HL-60 (cell line): Measurements from ENCODE around the gene ITPRID1.

ENCODE experiments used
- DNase-seq, 2 experiments: peaks; one replicate each; pipeline ENCODE4 v3.0.0-alpha.2; 2010 to 2020; ENCODE audit warnings: low read depth in 1 of 2, low spot score in 1 of 2
- H3K27ac ChIP-seq: fragments of 250-450 bp; sonication (Bioruptor Pico); replicated peaks from 2 replicates; pipeline ENCODE4 v1.5.1; 2020; ENCODE audit warnings: mild to moderate bottlenecking, moderate library complexity
- H3K27me3 ChIP-seq: fragments of 250-450 bp; sonication (Bioruptor Pico); 2 replicates; pipeline ENCODE4 v1.5.1; 2021; ENCODE audit warnings: mild to moderate bottlenecking, moderate library complexity; ENCODE audit not compliant: insufficient read depth, poor library complexity, severe bottlenecking
- H3K4me3 ChIP-seq: replicated peaks from 2 replicates; pipeline ENCODE4 v1.5.1; 2011; ENCODE audit warnings: mild to moderate bottlenecking, control low read depth, low read length; ENCODE audit not compliant: insufficient read depth
- SPI1 ChIP-seq: IDR thresholded peaks from 2 replicates; pipeline ENCODE4 v1.6.1; 2012; ENCODE audit warnings: low read depth, mild to moderate bottlenecking, borderline replicate concordance

Gene ITPRID1

DNA sequence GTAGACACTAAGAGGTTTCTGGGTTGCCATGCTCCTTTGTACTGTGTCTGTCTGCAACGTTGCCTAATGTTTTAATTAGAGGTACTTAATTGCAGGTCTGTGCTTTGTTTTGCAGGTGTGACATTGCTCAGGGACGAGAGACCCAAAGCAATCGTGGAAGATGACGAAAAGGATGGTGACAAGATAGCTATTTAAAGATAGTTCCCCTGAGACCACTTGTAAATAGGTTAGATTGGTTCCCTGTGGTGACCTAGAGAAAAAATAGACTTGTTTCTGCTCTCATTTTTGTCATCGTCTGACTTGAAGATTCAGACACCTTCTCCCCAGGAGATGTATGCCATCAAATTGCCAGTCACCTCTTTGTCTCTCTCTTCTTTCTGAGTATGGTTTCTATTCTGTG, 193.2 kb downstream of the ITPRID1 start:
- no peak overlapping the region for H3K27ac ChIP-seq
- no peak for TF ChIP-seq SPI1
- peaks cover 6% of the 10 kb centered on the region for H3K27me3 ChIP-seq
- DNase-seq = no peak
- H3K4me3 ChIP-seq = no peak overlapping the region
